Stimulated activated naive B cell treated with anti-CD40 and anti-IgM and Interleukin-4, amounts not matched to agents 10 μg/mL and 1 μg/mL and 100 μg/mL, for 72 hours (primary cell): Measurements from ENCODE around the gene RPN2.

Experiments
- ATAC-seq, 2 donors: fragments of 150-1000 bp; cut with Tn5 transposase; replicated peaks; 2 replicates each; pipeline ENCODE4 v1.10.0; 2021; ENCODE audit warnings: moderate library complexity in 1 of 2
- DNase-seq: peaks from one replicate; pipeline ENCODE4 v3.0.0; 2021
- H3K27ac Mint-ChIP-seq: one replicate; pipeline ENCODE4 v1.8.0; 2022; ENCODE audit warnings: mild to moderate bottlenecking, mixed read lengths
- H3K27me3 Mint-ChIP-seq, 2 donors: one replicate each; pipeline ENCODE4 v1.8.0; 2022; ENCODE audit warnings: mixed read lengths in 2 of 2
- H3K36me3 Mint-ChIP-seq, 2 donors: one replicate each; pipeline ENCODE4 v1.8.0; 2022; ENCODE audit warnings: mixed read lengths in 2 of 2, mild to moderate bottlenecking in 1 of 2
- H3K4me1 Mint-ChIP-seq, 2 donors: one replicate each; pipeline ENCODE4 v1.8.0; 2022; ENCODE audit warnings: mixed read lengths in 2 of 2, mild to moderate bottlenecking in 1 of 2
- H3K4me3 Mint-ChIP-seq, 2 donors: one replicate each; pipeline ENCODE4 v1.8.0; 2022; ENCODE audit warnings: mild to moderate bottlenecking in 2 of 2, mixed read lengths in 2 of 2, moderate library complexity in 1 of 2
- H3K9me3 Mint-ChIP-seq, 2 donors: one replicate each; pipeline ENCODE4 v1.8.0; 2022; ENCODE audit warnings: mixed read lengths in 2 of 2, mild to moderate bottlenecking in 1 of 2

Gene RPN2

GRCh38 chr20:37283530-37284195 lies 104.5 kb downstream of the RPN2 start:
- Mint-ChIP-seq H3K27ac (no peak overlapping the region), H3K4me3 (no peak overlapping the region), H3K4me1 (peaks cover 6 to 8% of the 10 kb centered on the region in 2 donors), H3K36me3 (no peaks in the 10 kb centered on the region), H3K27me3 (no peaks in the 10 kb centered on the region), H3K9me3 (no peaks in the 10 kb centered on the region)
- no peak for ATAC-seq
- DNase-seq: no peak

GRCh38 chr20:37284691-37285161 lies 105.6 kb downstream of the RPN2 start:
- ATAC-seq: no peak
- peaks cover 0 to 2% of the 10 kb centered on the region in 2 donors for H3K36me3 Mint-ChIP-seq
- no peaks in the 10 kb centered on the region for H3K27me3 Mint-ChIP-seq
- no peak overlapping the region for H3K4me3 Mint-ChIP-seq
- peaks cover 7 to 8% of the 10 kb centered on the region in 2 donors for H3K4me1 Mint-ChIP-seq
- no peak for DNase-seq
- H3K9me3 Mint-ChIP-seq: no peaks in the 10 kb centered on the region
- H3K27ac Mint-ChIP-seq: no peak overlapping the region

- no peak overlapping the region for H3K27ac Mint-ChIP-seq
- H3K4me3 Mint-ChIP-seq: no peak overlapping the region
- ATAC-seq: no peak
- peaks cover 7 to 8% of the 10 kb centered on the region in 2 donors for H3K4me1 Mint-ChIP-seq
- H3K9me3 Mint-ChIP-seq: no peaks in the 10 kb centered on the region
- DNase-seq: no peak
- H3K27me3 Mint-ChIP-seq: no peaks in the 10 kb centered on the region
- H3K36me3 Mint-ChIP-seq: peaks cover 0 to 2% of the 10 kb centered on the region in 2 donors
Observed at GRCh38 chr20:37285664-37286374, 106.7 kb downstream of the RPN2 start.

- H3K4me3 Mint-ChIP-seq: no peak overlapping the region
- peaks cover 16 to 19% of the 10 kb centered on the region in 2 donors for H3K36me3 Mint-ChIP-seq
- H3K4me1 Mint-ChIP-seq: peaks cover 18 to 24% of the 10 kb centered on the region in 2 donors
- no peak overlapping the region for H3K27ac Mint-ChIP-seq
- H3K27me3 Mint-ChIP-seq: no peaks in the 10 kb centered on the region
- peaks cover 0 to 2% of the 10 kb centered on the region in 2 donors for H3K9me3 Mint-ChIP-seq
- ATAC-seq (no peak), DNase-seq (no peak)
Observed at GRCh38 chr20:37288091-37288490, 109.0 kb downstream of the RPN2 start.

GRCh38 chr20:37290158-37290810 lies 111.2 kb downstream of the RPN2 start:
- H3K27ac Mint-ChIP-seq: peak overlapping the region; percentile 99
- ATAC-seq: no peak
- H3K36me3 Mint-ChIP-seq: peaks cover 32% of the 10 kb centered on the region in 2 donors
- H3K9me3 Mint-ChIP-seq: peaks cover 4 to 5% of the 10 kb centered on the region in 2 donors
- peak overlapping the region; percentile 91 to 95 for H3K4me3 Mint-ChIP-seq
- no peaks in the 10 kb centered on the region for H3K27me3 Mint-ChIP-seq
- H3K4me1 Mint-ChIP-seq: peaks cover 32 to 43% of the 10 kb centered on the region in 2 donors
- DNase-seq: no peak
